ENCODE measurements around the gene CENPO. TPM values are rescaled to one million over a fixed set of nuclear protein-coding genes. Genes with fewer than 3 reads are reported as not detected.
A peak's percentile ranks its signal among the peaks of the same experiment; 100 is the strongest.
"Not testable (repeated sequence)": the region's sequence is repeated elsewhere in the genome, so short reads cannot be mapped to it uniquely, and the experiment has no call there.

CENPO gene
- total RNA-seq, 2 donors from 2014 or later, result 27.3 to 40.3 TPM

DNA sequence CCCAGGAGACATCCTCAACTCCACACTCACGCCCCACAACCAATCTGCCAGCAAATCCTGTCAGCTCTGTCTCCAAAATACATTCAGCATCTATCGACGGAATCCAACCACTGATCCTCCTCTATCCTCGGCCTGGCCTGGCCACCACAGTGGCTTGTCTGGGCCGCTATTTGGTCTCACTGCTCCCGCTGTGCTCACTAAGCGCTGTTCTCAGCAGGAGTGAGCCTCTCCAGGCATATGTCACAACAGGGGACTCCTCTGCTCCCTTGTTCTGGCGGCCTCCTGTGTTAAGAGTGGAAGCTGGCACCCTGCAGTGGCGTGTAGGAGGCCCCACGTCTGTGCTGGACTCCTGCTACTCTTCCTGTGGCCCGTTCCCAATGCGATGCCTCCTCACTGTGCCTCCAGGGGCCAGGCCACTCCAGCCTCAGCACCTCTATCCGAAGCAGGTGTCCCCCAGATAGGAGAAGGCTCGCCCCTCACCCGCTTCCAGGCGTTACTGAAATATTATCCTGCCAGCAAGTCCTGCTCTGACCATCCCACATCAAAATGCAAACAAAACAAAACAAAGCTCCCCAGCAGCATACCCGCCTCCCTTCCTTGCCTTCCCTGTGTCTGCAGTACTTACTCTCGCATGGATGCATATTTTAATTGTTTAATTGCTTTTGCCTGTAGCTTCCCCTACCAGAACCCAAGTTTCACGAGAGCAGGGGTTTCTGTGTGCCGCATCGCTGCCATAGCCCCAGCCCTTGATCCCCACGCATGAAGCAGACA is 39.9 kb downstream of the CENPO start:
- DNase-seq, result peak; percentile 75

DNA sequence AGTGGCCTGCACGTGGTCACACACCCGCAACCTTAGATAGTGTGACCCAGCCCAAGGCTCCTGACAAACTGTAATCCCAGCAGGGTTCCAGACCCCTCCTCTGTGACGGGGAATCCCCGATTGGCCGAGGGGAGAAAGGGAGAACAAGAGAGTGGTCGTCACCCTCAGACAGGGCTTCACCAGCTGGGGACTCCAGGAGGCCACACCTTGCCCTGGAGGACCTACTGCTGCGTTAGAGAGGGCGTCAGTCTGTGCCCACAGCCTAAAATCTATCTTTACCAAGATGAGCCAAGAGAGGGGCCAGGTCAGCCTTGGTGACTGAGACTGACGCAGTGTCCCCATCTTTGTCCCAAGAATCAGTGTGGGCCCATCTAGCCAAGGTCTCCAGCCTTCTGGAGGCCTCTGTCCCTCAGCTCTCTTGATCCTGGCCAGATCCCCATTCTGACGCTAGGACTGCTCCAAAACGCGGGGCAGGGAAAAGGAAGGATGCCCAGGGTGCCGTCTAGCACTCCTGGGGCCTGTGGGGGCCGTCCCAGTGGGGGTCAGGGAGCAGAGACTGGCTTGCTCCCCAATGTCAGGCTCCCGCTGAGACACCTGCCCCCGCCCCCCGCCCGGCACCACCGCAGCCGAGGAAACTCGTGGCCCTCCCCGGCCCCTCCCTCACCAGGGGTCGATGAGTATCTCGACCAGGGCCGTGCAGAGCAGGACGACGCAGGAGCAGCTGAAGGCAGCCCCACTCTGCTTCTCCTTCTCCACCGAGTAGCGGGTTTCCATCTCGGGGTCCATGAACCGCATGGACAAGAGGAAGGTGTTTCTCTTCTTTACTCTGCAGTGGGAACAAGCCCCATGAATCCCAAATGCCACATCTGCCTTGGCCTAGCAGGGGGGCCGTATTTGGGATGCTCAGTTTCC is 40.9 kb downstream of the CENPO start:
- no peak overlapping the region for H3K9ac ChIP-seq (ENCODE audit: extremely low read depth, low read length, poor library complexity, severe bottlenecking)
- peaks cover 6% of the 10 kb centered on the region for H3K9me3 ChIP-seq (ENCODE audit: control insufficient read depth, low read length)
- peaks cover 1% of the 10 kb centered on the region for H3K9me3 Mint-ChIP-seq
- no peak overlapping the region for H3K4me3 ChIP-seq (ENCODE audit: low read length)
- no peak overlapping the region for H3K27ac Mint-ChIP-seq
- peaks cover 29% of the 10 kb centered on the region for H3K36me3 Mint-ChIP-seq (ENCODE audit: low read depth)
- no peak overlapping the region for H3K27ac ChIP-seq (ENCODE audit: low read depth, low read length)
- DNase-seq, result no peak
- no peaks in the 10 kb centered on the region for H3K4me1 ChIP-seq (ENCODE audit: control insufficient read depth, insufficient read depth, low read length)
- no peak overlapping the region for H3K4me3 Mint-ChIP-seq
- peaks cover 13% of the 10 kb centered on the region for H3K4me1 Mint-ChIP-seq
- TF ChIP-seq, protein P1, sequence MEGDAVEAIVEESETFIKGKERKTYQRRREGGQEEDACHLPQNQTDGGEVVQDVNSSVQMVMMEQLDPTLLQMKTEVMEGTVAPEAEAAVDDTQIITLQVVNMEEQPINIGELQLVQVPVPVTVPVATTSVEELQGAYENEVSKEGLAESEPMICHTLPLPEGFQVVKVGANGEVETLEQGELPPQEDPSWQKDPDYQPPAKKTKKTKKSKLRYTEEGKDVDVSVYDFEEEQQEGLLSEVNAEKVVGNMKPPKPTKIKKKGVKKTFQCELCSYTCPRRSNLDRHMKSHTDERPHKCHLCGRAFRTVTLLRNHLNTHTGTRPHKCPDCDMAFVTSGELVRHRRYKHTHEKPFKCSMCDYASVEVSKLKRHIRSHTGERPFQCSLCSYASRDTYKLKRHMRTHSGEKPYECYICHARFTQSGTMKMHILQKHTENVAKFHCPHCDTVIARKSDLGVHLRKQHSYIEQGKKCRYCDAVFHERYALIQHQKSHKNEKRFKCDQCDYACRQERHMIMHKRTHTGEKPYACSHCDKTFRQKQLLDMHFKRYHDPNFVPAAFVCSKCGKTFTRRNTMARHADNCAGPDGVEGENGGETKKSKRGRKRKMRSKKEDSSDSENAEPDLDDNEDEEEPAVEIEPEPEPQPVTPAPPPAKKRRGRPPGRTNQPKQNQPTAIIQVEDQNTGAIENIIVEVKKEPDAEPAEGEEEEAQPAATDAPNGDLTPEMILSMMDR (conservative IDR thresholded peaks at IDR 0.05), result no peak
- WGBS, 2 experiments (ENCODE audit: insufficient coverage in 1 of 2, insufficient read length in 1 of 2), result 89 to 93% methylated on average over 14 to 32 of the region's 32 CpGs
- no peaks in the 10 kb centered on the region for H3K27me3 Mint-ChIP-seq (ENCODE audit: insufficient read depth)
- H3K27me3 ChIP-seq (ENCODE audit: control insufficient read depth, insufficient read depth, low read length, poor library complexity, severe bottlenecking), result no peaks in the 10 kb centered on the region
- H3K36me3 ChIP-seq (ENCODE audit: control insufficient read depth, insufficient read depth, low read length), result peaks cover 4% of the 10 kb centered on the region

More for the DNA sequence above, 39.9 kb downstream of the CENPO start:
- TF ChIP-seq, protein P1 (conservative IDR thresholded peaks at IDR 0.05), result no peak
- Mint-ChIP-seq H3K9me3 (peaks cover 1% of the 10 kb centered on the region), H3K4me3 (no peak overlapping the region), H3K27me3 (ENCODE audit: insufficient read depth) (no peaks in the 10 kb centered on the region), H3K36me3 (ENCODE audit: low read depth) (peaks cover 29% of the 10 kb centered on the region), H3K4me1 (peaks cover 13% of the 10 kb centered on the region), H3K27ac (no peak overlapping the region)
- H3K9ac ChIP-seq (ENCODE audit: extremely low read depth, low read length, poor library complexity, severe bottlenecking), result no peak overlapping the region
- H3K4me1 ChIP-seq (ENCODE audit: control insufficient read depth, insufficient read depth, low read length), result no peaks in the 10 kb centered on the region
- no peaks in the 10 kb centered on the region for H3K27me3 ChIP-seq (ENCODE audit: control insufficient read depth, insufficient read depth, low read length, poor library complexity, severe bottlenecking)
- no peak overlapping the region for H3K4me3 ChIP-seq (ENCODE audit: low read length)
- peaks cover 4% of the 10 kb centered on the region for H3K36me3 ChIP-seq (ENCODE audit: control insufficient read depth, insufficient read depth, low read length)
- peak overlapping the region; percentile 5 for H3K27ac ChIP-seq (ENCODE audit: low read depth, low read length)
- peaks cover 6% of the 10 kb centered on the region for H3K9me3 ChIP-seq (ENCODE audit: control insufficient read depth, low read length)
- whole genome bisulfite sequencing, 2 experiments (ENCODE audit: insufficient coverage in 1 of 2, insufficient read length in 1 of 2), result 76 to 77% methylated on average over 15 to 22 of the region's 22 CpGs

DNA sequence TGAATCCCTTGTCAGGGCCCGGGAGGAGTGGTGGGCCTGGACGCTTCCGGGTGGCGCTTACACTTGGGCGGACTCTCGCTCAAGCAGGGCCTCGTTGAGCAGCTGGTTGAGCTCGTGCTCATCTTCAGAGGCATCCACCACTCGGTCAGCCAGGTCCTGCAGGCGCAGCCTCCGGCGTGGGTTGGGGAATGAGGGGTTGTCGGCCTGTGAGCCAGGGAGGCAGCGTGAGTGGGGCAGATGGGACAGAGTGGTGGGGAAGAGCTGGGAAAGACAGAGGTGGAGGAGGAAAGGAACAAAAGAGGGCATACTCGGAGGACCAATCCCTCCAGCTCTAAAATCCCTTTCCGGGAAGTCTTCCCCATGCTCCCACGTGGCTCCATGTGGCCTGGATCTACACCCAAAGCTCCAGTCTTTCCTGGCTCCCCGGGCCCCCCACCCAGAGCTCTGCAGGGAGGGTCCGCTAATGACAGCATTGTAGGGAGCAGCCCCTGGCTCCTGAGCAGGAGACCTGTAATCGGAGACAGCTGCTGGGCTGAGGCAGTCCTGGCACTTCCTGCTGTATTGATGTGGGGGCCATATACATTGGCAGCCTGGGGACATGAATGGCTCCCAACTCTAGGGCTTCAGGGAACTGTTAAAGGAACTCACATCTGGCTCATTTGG is 41.6 kb downstream of the CENPO start:
- Histone ChIP-seq H3K36me3 (ENCODE audit: control insufficient read depth, insufficient read depth, low read length) (peaks cover 4% of the 10 kb centered on the region), H3K27me3 (ENCODE audit: control insufficient read depth, insufficient read depth, low read length, poor library complexity, severe bottlenecking) (no peaks in the 10 kb centered on the region), H3K9ac (ENCODE audit: extremely low read depth, low read length, poor library complexity, severe bottlenecking) (no peak overlapping the region), H3K9me3 (ENCODE audit: control insufficient read depth, low read length) (peaks cover 6% of the 10 kb centered on the region), H3K27ac (ENCODE audit: low read depth, low read length) (no peak overlapping the region), H3K4me1 (ENCODE audit: control insufficient read depth, insufficient read depth, low read length) (no peaks in the 10 kb centered on the region), H3K4me3 (ENCODE audit: low read length) (no peak overlapping the region)
- Mint-ChIP-seq H3K4me3 (no peak overlapping the region), H3K4me1 (peaks cover 13% of the 10 kb centered on the region), H3K9me3 (peaks cover 1% of the 10 kb centered on the region), H3K27me3 (ENCODE audit: insufficient read depth) (no peaks in the 10 kb centered on the region), H3K36me3 (ENCODE audit: low read depth) (peaks cover 29% of the 10 kb centered on the region), H3K27ac (peak overlapping the region; percentile 39)
- DNase-seq, result no peak
- WGBS, 2 experiments (ENCODE audit: insufficient coverage in 1 of 2, insufficient read length in 1 of 2), result 94 to 96% methylated on average over 5 to 20 of the region's 20 CpGs
- TF ChIP-seq, protein P1 (conservative IDR thresholded peaks at IDR 0.05), result no peak

DNA sequence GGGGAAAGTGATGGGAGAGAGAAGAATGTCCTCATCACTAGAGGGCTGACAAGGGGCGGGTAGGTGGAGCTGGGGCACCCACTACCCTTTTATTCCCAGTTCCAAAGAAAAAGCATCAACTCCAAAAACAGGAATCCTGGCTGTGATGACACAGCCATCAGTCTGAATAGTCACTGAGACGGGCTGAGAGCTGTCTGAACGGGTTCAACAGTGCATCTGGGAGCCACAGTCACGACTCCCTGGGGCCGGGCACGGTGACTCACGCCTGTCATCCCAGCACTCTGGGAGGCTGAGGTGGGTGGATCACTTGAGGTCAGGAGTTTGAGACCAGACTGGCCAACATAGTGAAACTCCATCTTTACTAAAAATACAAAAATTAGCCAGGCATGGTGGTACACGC is 42.2 kb downstream of the CENPO start:
- not testable (repeated sequence) for H3K27ac Mint-ChIP-seq; H3K27me3 ChIP-seq (ENCODE audit: control insufficient read depth, insufficient read depth, low read length, poor library complexity, severe bottlenecking); H3K9me3 ChIP-seq (ENCODE audit: control insufficient read depth, low read length); H3K4me3 Mint-ChIP-seq; H3K9me3 Mint-ChIP-seq; H3K4me1 ChIP-seq (ENCODE audit: control insufficient read depth, insufficient read depth, low read length); H3K9ac ChIP-seq (ENCODE audit: extremely low read depth, low read length, poor library complexity, severe bottlenecking); H3K4me3 ChIP-seq (ENCODE audit: low read length); H3K27ac ChIP-seq (ENCODE audit: low read depth, low read length); H3K27me3 Mint-ChIP-seq (ENCODE audit: insufficient read depth); DNase-seq; H3K36me3 ChIP-seq (ENCODE audit: control insufficient read depth, insufficient read depth, low read length)
- Mint-ChIP-seq H3K36me3 (ENCODE audit: low read depth) (peaks cover 26% of the 10 kb centered on the region), H3K4me1 (peaks cover 13% of the 10 kb centered on the region)
- WGBS, 2 experiments (ENCODE audit: insufficient coverage in 1 of 2, insufficient read length in 1 of 2), result 77 to 87% methylated on average over 3 to 8 of the region's 8 CpGs
